ENCODE measurements around the gene CDH18.

DNA sequence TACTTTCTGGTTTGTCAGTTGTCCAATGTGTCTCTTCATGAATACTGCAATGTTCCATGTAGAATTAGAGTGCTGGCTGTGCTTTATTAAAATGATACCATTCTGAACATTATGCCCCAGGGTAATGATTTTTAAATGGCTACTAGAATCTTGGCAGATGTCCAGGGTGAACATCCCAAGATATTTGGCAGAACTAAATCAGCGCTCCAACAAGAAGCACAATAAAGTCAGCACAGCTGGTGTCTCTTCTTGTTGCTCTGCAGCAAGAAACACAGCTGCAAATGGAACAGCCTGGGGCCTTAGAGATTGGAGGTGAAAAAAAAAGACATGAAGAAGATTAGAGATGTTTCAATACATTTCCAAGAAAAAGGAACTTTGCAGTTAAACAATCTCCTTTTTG lies 248.3 kb downstream of the CDH18 start:
- TF ChIP-seq BACH2 (CRISPR knock-in tag; IDR thresholded peaks at IDR 0.05; ENCODE audit: borderline replicate concordance) (no peak), ZC3H10 (CRISPR knock-in tag; IDR thresholded peaks at IDR 0.05) (no peak), PATZ1 (CRISPR knock-in tag; IDR thresholded peaks at IDR 0.05; ENCODE audit: borderline replicate concordance) (no peak), ZNF70 (CRISPR knock-in tag; IDR thresholded peaks at IDR 0.05) (no peak), ZFP30 (CRISPR knock-in tag; IDR thresholded peaks at IDR 0.05) (no peak), ZNF565 (CRISPR knock-in tag; conservative IDR thresholded peaks at IDR 0.05; ENCODE audit: low read depth) (no peak), ZFP3 (CRISPR knock-in tag; IDR thresholded peaks at IDR 0.05) (no peak), RARB (CRISPR knock-in tag; IDR thresholded peaks at IDR 0.05) (no peak), POU6F1 (CRISPR knock-in tag; IDR thresholded peaks at IDR 0.05; ENCODE audit: borderline replicate concordance, low read depth) (no peak), GLIS3 (CRISPR knock-in tag; IDR thresholded peaks at IDR 0.05) (no peak)
- TF ChIP-seq, protein P1, sequence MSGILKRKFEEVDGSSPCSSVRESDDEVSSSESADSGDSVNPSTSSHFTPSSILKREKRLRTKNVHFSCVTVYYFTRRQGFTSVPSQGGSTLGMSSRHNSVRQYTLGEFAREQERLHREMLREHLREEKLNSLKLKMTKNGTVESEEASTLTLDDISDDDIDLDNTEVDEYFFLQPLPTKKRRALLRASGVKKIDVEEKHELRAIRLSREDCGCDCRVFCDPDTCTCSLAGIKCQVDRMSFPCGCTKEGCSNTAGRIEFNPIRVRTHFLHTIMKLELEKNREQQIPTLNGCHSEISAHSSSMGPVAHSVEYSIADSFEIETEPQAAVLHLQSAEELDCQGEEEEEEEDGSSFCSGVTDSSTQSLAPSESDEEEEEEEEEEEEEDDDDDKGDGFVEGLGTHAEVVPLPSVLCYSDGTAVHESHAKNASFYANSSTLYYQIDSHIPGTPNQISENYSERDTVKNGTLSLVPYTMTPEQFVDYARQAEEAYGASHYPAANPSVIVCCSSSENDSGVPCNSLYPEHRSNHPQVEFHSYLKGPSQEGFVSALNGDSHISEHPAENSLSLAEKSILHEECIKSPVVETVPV (CRISPR knock-in tag; IDR thresholded peaks at IDR 0.05): no peak

Data from SK-N-SH treated with all-trans-retinoic acid at 6 μM for 48 hours (cell line).